ENCODE measurements around the gene MAGI2.
A peak's percentile ranks its signal among the peaks of the same experiment; 100 is the strongest.

The MAGI2 gene

DNA sequence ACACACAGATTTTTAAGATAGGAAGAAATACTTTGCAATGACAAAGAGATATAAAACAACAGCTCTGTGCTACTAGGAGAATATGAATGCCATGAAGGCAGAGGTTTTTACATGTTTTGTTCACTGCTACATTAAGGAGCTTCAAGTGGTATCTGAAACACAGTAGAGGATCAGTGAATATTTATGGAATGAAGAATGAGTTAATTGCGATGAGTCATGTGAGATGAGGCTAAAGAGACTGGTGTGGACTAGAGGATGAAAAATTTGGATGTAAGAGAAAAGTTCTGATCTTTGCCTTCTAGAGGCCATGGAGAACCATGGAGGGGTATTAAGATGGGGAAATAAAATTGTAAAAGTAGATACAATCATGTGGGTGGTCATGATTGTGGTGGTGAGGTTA lies 1220.7 kb downstream of the MAGI2 start:
- DNase-seq (ENCODE audit: low read depth, low spot score): no peak
- H3K4me3 ChIP-seq (ENCODE audit: low read length): no peak overlapping the region

DNA sequence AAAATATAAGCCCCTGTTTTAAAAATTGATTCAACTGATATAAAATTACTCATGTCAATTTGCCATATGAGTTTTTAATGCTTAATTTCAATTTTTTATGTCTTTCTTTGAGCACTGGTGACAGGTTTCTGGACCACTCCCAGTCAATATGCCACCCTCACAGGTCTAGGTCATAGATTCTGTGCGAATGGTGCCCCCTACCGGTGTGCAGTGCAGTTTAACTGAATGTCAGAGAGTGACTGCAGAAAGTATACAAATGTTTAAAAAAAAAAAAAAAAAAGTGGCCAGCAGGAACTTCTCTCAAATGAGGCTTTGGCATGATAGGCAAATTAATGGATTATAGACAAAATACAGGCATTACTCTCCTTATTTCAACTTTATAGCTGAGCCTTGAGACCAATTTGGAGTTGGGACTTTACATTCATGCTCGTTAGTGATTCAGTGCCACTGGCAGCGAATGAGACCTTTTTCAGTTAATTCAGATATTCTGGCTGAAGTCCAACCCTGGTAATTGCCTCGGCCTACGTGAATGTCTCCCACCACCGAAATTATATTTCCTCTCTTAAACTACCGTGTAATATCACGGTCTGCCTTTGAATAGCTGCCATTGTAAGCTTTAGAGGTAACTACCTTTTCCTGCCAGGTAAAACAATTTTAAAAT lies 1227.3 kb downstream of the MAGI2 start:
- H3K4me3 ChIP-seq (ENCODE audit: low read length): no peak overlapping the region
- peak; percentile 32 for DNase-seq (ENCODE audit: low read depth, low spot score)

- no peak for DNase-seq (ENCODE audit: low read depth, low spot score)
- H3K4me3 ChIP-seq (ENCODE audit: low read length): no peak overlapping the region
Observed at GRCh38 chr7:78225534-78225933, 1227.9 kb downstream of the MAGI2 start.

GRCh38 chr7:78224923-78225322 lies 1228.5 kb downstream of the MAGI2 start:
- no peak for DNase-seq (ENCODE audit: low read depth, low spot score)

GRCh38 chr7:78223598-78223997 lies 1229.9 kb downstream of the MAGI2 start:
- no peak for DNase-seq (ENCODE audit: low read depth, low spot score)
- no peak overlapping the region for H3K4me3 ChIP-seq (ENCODE audit: low read length)

More at GRCh38 chr7:78224923-78225322, 1228.5 kb downstream of the MAGI2 start:
- H3K4me3 ChIP-seq (ENCODE audit: low read length): no peak overlapping the region

DNA sequence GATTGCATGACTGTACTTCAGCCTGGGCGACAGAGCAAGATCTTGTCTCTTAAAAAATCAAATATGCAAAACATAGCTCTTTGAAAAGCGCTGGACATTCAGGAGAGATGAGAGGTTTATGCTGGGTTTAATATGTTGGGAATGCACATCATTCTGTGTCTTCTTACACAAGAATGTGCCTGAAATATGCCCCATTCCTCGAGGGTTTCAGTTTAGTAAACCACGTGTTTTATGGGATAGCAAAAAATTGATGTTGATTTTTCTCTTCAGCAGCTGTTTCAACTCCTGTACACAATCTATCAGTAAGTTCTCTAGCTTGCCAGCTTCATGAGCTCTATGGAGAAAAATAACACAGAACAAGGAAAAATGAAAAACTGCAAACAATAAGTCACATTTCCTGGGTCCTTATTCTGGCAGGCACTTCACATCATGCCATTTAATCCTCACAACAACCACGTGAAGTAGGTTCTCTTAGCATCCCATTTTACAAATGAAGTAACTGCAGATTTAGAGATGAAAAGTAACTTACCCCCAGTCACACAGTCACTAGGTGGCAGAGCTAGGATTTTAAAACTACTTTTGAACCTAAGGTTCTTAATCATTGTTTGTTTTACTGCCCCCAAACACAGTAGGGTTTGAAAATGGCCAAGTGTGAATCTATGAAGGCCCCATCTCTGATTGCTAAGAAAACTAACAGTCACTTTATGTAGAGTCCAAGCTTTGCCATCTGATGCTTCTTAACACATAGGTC lies 1231.3 kb downstream of the MAGI2 start:
- no peak for DNase-seq (ENCODE audit: low read depth, low spot score)
- no peak overlapping the region for H3K4me3 ChIP-seq (ENCODE audit: low read length)

DNA sequence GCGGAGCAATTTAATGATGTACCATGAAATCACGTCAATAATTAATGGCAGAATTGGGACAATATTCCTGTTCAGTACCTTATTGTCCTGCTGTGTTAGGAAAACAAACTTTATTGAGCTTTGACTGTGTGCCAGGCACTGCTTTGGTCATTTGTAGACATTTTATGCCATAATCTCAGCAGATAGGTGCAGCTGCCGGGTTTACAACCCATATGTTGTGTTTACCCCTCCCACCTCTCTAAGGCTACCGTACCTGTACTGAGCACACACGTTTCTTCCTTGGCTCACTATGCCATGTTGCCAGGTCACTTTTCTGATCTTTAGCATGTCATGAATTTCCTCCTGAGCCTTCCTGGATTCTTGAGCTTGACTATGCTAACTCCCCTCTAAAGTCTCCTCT lies 1232.7 kb downstream of the MAGI2 start:
- DNase-seq (ENCODE audit: low read depth, low spot score): no peak
- H3K4me3 ChIP-seq (ENCODE audit: low read length): no peak overlapping the region

- H3K4me3 ChIP-seq (ENCODE audit: low read length): no peak overlapping the region
Observed at GRCh38 chr7:78218876-78219275, 1234.6 kb downstream of the MAGI2 start.

GRCh38 chr7:78218051-78218450 lies 1235.4 kb downstream of the MAGI2 start:
- no peak for DNase-seq (ENCODE audit: low read depth, low spot score)
- no peak overlapping the region for H3K4me3 ChIP-seq (ENCODE audit: low read length)

More at GRCh38 chr7:78218876-78219275, 1234.6 kb downstream of the MAGI2 start:
- no peak for DNase-seq (ENCODE audit: low read depth, low spot score)

GRCh38 chr7:78215199-78215598 lies 1238.3 kb downstream of the MAGI2 start:
- DNase-seq (ENCODE audit: low read depth, low spot score): no peak
- H3K4me3 ChIP-seq (ENCODE audit: low read length): no peak overlapping the region

GRCh38 chr7:78213402-78213801 lies 1240.1 kb downstream of the MAGI2 start:
- no peak for DNase-seq (ENCODE audit: low read depth, low spot score)
- no peak overlapping the region for H3K4me3 ChIP-seq (ENCODE audit: low read length)

GRCh38 chr7:78212476-78213060 lies 1240.9 kb downstream of the MAGI2 start:
- DNase-seq (ENCODE audit: low read depth, low spot score): no peak
- no peak overlapping the region for H3K4me3 ChIP-seq (ENCODE audit: low read length)

DNA sequence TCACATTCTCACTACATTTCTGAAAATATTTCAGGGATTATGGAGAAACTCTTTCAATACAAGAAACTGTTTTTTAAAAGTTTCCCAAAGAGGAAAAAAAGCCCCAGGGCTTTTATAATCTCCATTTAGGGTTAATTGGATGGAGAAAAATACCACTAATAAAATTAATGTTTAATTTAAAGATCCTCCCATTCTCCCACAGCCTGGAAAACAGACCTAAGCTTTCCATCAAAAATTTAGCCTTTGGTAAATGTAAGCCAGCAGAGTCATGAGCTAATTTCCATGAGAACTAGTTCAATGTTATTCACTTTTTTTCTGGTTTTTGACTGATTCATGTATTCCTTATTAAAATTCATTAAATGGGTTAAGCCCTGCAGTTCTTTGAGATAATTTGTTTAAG lies 1246.2 kb downstream of the MAGI2 start:
- no peak overlapping the region for H3K4me3 ChIP-seq (ENCODE audit: low read length)
- no peak for DNase-seq (ENCODE audit: low read depth, low spot score)

GRCh38 chr7:78206769-78207168 lies 1246.7 kb downstream of the MAGI2 start:
- DNase-seq (ENCODE audit: low read depth, low spot score): no peak
- H3K4me3 ChIP-seq (ENCODE audit: low read length): no peak overlapping the region

DNA sequence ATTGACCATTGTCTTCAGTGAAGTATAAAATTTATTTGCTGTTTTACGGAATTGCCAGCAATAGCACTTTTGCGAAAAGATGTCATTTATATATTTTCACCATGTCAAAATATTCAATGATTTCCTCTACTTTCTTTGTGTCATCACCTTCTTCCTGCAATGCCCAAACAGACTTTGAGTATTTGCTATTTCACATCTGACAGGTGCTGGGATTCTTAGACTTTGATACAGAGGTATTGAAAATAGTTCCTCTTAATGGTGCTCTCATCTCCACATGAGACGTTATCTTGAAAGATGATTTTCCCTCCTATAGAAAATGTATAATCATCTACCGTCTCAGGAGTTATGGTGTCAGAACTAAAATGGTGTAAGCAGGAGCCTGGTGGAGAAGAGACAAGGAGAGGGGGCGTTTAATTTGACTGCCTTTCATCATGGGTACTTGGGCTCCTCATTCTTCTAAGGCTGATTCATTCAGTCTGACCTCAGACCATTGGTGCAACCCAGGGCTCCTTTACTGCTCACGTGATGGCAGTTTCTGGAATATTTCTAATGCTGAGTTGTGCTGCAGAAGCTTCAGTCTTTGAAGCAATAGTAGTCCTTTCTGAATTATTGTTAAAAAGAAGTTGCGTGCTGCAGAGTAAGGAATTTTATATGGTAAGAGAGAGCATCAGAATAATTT lies 1250.3 kb downstream of the MAGI2 start:
- H3K4me3 ChIP-seq (ENCODE audit: low read length): no peak overlapping the region
- DNase-seq (ENCODE audit: low read depth, low spot score): no peak

DNA sequence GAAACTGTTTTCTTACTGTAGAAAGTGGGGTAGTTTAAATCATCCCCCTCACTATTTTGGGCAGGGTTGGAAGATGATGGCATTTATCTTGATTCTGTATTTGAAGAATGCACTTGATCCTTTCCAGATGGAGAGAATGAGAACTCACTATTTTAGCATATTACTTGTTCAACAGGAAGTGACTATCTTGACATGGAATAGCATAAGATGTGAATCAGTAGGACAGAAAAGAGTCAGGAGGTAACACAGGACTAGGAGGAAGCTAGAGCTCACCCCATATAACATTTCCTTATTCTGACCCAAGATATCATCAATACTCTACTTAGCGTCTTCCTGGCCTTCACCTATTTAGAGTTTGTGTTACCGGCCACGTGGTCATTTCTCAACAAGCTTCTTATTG lies 1254.7 kb downstream of the MAGI2 start:
- no peak for DNase-seq (ENCODE audit: low read depth, low spot score)
- no peak overlapping the region for H3K4me3 ChIP-seq (ENCODE audit: low read length)

DNA sequence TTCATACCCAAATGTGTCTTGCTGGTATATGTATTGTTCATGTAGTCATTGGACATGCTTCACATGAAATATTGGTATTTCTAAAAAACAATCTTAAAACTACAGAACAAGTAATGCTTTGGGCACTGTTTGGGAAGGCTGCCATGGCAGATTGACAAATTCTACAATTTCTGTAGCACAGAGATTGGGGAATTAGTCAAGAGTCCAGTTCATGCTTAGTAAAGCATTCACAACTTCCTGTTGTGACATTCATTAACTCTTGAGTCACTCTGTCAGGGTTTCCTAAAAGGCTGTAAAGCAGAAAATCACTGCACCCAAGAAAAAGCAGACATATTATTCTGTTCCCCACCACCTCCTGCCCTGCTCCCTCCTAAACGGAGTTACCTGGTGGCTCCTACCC lies 1256.0 kb downstream of the MAGI2 start:
- no peak for DNase-seq (ENCODE audit: low read depth, low spot score)
- H3K4me3 ChIP-seq (ENCODE audit: low read length): no peak overlapping the region

- no peak overlapping the region for H3K4me3 ChIP-seq (ENCODE audit: low read length)
- DNase-seq (ENCODE audit: low read depth, low spot score): no peak
Observed at GRCh38 chr7:78195281-78195680, 1258.2 kb downstream of the MAGI2 start.

DNA sequence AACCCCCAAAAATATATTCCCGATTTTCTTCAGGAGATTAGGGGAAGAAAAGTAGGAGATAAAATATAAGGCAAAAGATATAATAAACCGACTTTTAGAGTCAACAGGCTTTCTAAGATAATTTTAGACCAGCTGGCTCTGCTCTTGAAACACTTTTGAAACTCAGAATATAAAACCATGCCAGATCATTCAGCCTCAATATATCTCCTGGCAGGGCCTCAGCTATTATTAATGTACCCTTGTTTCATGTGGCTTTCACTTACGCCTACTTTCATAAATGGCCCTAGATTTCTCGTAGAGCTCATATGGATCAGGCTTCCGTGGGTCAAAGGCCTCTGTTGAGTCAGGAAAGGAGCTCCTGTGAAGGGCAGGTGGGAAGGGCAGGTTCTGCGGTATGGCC lies 1258.9 kb downstream of the MAGI2 start:
- no peak for DNase-seq (ENCODE audit: low read depth, low spot score)

DNA sequence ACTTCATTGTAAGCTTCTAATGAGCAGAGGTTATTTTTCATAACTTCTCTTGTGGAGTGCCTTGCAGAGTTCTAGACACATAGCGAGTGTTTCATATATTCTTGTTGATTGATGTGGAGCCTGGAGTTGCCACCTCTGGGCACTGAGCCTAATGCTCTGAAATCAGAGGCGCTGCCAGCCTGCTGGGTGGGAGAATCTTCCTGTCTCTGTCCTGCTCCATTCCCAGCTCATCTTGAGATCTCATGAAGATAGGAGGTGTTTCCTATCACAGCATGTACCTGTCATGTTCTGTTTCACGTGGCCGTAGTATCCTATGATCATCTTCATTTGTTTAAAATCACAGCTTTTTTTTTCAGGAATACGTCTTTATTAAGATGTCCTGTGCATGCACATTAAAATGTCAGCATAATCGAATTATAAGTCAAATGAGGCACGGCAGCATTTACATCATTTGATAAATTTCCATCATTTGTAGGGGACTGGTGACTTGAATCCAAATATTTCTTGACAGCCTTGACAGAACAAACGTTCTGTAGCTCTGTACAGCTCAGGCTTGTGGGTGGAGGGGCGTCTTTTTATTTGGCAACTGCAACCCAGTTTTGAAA lies 1261.9 kb downstream of the MAGI2 start:
- no peak for DNase-seq (ENCODE audit: low read depth, low spot score)

More for the DNA sequence above, 1258.9 kb downstream of the MAGI2 start:
- H3K4me3 ChIP-seq (ENCODE audit: low read length): no peak overlapping the region

More for the DNA sequence above, 1261.9 kb downstream of the MAGI2 start:
- H3K4me3 ChIP-seq (ENCODE audit: low read length): no peak overlapping the region

Measured in Jurkat, Clone E6-1 (cell line).